GM21825 (cell line): ENCODE measurements around the gene SCAF4.
A peak's percentile ranks its signal among the peaks of the same experiment; 100 is the strongest.
"Not testable (repeated sequence)": the region's sequence is repeated elsewhere in the genome, so short reads cannot be mapped to it uniquely, and the experiment has no call there.

ENCODE experiments used
- ATAC-seq: cut with Tn5 transposase; IDR thresholded peaks from one replicate; pipeline ENCODE4 v1.9.1; 2021; ENCODE audit warnings: mild to moderate bottlenecking, moderate library complexity; ENCODE audit not compliant: unreplicated experiment

Gene SCAF4

DNA sequence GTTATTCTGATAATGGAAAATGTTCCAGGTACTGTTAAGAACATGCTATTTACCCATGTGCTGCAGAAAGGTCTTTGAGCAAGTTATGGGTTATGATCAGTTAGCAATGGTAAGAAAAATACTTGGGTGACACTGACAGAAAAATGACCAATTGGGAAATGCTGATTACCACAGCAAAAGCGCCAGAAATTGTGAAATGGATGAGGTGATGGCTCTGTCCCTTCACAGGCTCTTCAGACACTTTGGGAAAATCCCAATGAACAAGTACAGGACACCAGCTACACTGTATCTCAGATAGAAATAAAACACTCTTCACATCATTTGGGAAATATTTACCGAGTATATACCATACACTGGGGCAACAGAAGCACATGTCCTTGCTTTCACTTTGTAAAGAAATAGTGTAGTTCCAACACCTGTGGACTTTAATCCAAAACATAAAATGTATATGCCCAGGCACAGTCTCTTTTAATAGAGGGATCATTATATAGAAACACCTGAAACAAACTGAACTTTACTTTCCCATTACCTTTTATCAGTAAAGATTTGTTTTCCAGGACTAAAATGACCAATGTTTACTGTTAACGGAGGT lies 58.5 kb downstream of the SCAF4 start:
- no peak for ATAC-seq

DNA sequence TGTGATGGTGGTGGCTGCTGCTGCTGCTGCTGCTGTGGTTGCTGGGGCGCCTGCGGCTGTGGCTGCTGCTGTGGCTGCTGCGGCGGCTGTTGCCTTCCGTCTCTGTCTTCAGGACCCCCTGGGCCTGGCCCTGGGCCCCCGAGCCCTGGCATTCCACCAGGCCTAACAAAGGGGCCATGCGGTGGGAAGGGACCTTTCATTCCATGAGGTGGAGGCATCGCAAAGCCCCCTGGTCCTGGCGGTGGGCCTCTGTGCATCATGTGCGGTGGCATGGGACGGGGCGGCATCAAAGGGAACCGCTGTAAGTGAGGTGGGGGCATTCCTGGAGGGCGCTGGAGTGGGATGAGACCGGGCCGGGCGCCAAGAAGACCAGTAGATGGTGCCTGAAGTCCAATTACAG lies 60.0 kb downstream of the SCAF4 start:
- no peak for ATAC-seq

DNA sequence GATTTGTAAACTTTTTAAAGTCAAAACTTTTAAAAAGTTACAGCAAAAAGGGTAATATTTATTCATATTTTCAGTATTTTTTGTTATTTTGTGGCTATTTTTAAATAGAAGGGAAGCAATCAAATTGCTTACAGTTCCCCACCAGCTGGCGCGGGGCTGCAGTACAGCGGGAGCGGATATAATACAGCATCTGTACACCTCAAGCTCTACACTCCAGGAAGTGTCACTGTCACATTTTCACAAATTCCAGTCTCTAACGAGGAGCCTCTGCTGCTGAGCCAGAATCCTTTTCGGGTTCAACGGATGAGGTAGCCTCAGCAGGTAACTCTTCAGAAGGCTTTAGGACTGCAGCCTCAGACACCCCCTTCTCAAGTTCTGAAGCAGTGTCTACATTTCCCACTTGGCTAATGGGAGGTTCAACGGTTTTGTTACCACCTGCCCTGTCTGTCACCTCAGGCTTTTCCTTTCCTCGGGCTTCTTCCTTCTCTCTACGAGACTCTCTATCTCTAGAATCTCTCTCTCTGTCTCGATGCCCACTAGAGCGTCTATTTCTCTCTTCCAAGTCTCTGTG lies 60.7 kb downstream of the SCAF4 start:
- ATAC-seq = no peak

DNA sequence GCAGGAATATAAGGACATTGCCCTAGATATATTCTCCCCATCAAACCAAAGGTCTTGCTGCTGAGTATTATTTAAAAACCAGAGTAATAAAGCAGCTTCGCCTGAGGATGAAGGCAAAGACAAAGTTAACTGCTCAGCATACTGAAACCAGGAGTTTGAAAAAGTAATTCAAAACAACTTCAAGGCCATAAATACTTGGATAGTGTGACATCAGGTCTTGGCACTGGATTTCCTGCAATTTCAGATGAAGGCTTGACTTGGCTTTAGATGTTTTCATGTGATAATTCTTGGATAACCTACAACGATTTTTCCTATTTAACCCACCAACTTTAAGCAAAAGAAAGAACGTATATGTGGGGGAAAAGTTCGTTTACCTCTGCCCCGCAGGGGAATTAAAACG lies 61.8 kb downstream of the SCAF4 start:
- ATAC-seq = no peak

DNA sequence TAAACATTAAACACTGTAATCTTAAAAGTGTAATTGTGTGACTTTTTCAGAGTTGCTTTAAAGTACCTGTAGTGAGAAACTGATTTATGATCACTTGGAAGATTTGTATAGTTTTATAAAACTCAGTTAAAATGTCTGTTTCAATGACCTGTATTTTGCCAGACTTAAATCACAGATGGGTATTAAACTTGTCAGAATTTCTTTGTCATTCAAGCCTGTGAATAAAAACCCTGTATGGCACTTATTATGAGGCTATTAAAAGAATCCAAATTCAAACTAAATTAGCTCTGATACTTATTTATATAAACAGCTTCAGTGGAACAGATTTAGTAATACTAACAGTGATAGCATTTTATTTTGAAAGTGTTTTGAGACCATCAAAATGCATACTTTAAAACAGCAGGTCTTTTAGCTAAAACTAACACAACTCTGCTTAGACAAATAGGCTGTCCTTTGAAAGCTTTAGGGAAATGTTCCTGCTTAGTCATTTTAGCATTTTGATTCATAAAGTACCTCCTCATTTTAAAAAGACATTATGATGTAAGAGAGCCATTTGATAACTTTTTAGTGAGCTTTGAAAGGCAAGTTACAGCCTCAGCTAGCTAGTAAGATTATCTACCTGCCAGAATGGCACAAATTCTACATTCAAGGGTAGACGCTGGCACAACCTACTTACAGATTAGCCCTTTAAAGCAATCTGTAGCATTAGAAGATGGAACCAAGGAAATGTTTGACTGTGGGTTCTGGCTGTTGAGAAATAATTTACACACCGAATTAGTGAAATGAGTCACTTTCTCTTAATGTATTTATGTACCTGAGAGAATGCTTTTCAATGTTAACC lies 63.0 kb downstream of the SCAF4 start:
- ATAC-seq = no peak

DNA sequence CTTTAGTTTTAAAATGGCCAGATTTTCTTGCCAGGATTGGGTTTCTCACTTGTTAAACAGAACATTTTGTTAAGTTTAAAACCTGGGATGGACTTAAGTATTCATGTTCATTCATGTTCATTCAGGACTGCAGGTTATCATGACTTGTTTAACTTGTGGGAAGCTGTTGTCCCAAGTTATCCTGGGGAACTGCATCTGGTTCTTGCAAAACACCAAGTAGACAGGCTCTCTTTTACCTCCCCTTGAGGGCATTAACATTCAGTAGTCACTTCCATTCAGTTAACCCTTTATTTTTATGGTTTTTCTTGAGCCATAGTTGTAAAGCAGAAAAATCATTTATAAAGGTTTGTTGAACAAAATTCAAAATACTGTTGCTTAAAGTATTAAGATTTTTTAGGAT lies 64.3 kb downstream of the SCAF4 start:
- no peak for ATAC-seq

DNA sequence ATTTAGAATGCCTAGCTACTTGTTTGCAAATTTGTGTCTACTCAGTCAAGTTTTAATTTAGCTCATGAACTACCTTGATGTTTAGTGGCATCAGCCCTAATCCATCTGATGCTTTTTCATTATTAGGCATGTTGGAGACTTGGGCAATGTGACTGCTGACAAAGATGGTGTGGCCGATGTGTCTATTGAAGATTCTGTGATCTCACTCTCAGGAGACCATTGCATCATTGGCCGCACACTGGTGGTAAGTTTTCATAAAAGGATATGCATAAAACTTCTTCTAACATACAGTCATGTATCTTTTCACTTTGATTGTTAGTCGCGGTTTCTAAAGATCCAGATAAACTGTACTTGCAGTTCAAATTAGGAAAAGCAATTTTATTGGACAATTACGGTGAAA lies 64.8 kb downstream of the SCAF4 start:
- ATAC-seq = no peak

DNA sequence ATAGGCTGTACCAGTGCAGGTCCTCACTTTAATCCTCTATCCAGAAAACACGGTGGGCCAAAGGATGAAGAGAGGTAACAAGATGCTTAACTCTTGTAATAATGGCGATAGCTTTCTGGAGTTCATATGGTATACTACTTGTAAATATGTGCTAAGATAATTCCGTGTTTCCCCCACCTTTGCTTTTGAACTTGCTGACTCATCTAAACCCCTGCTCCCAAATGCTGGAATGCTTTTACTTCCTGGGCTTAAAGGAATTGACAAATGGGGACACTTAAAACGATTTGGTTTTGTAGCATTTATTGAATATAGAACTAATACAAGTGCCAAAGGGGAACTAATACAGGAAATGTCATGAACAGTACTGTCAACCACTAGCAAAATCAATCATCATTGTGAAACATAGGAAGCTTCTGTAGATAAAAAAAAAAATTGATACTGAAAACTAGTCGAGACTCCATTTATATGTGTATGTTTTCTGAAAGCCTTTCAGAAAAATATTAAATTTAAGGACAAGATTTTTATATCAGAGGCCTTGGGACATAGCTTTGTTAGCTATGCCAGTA lies 65.4 kb downstream of the SCAF4 start:
- no peak for ATAC-seq

DNA sequence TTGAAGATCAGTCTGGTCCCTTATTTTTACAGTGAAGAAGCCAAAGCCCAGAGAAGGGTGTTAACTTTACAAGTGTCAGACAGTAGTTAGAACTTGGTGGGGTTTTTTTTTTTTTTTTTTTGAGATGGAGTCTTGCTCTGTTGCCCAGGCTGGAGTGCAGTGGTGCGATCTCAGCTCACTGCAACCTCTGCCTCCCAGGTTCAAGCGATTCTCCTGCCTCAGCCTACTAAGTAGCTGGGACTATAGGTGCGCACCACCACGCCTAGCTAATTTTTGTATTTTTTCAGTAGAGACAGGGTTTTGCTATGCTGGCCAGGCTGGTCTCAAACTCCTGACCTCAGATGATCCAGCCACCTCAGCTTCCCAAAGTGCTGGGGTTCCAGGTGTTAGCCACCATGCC lies 66.0 kb downstream of the SCAF4 start:
- not testable (repeated sequence) for ATAC-seq

DNA sequence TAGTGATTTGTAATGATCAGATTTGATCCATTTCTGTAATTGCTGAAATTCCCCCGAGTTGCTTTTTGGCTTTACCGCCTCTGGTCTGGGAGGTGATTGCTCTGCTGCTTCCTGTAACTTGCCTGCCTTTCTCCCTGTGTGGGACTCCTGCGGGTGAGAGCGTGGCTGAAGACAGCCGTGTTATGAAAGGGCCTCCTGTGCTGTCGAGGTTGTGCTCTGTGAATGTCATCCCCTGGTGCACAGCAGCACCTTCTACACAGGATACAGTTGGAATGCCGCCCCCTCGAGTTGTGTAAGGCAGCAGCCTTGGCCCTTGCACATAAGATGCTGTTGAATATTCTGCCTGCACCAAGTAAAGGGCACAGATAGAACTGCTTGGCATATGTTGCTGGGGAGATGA lies 66.5 kb downstream of the SCAF4 start:
- no peak for ATAC-seq

DNA sequence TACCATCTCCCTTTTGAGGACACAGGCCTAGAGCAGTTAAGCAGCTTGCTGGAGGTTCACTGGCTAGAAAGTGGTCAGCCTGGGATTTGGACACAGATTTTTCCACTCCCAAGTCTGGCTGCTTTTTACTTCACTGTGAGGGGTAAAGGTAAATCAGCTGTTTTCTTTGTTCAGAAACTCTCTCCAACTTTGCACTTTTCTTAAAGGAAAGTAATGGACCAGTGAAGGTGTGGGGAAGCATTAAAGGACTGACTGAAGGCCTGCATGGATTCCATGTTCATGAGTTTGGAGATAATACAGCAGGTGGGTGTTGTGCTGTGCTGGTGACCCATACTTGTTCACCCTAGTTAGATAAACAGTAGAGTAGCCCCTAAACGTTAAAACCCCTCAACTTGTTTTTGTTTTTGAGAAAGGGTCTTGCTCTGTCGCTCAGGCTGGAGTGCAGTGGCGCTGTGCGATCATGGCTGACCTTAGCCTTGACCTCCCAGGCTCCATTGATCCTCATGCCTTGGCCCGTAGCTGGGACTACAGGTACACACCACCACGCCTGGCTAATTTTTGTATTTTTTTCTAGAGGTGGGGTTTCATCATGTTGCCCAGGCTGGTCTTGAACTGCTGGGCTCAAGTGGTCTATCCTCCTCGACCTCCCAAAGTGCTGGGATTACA lies 68.2 kb downstream of the SCAF4 start:
- no peak for ATAC-seq

DNA sequence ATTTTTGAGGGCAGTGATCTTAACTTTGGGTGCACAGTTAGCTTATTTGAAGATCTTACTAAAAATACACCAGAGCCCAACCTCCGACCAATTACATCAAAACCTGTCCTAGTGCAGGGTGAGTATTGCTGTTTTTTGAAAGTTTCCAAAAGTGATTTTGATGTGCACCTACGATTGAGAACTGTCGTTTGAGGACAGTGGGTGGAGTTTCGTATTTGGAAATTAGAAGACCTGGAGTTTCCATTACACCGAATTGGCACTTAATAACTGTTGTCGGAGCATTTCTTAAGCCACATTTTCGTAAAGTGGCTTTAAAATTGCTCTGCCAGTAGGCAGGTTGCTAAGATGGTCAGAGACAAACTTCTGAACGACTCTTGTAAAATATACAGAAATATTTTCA lies 71.3 kb downstream of the SCAF4 start:
- no peak for ATAC-seq

DNA sequence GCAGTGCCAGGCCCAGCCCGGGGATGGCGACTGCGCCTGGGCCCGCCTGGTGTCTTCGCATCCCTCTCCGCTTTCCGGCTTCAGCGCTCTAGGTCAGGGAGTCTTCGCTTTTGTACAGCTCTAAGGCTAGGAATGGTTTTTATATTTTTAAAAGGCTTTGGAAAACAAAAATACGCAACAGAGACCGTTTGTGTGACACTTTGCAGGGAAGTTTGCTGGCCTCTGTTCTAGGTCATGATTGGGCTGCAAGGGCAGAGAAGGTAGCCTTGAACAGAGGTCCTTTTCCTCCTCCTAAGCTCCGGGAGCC lies 71.7 kb downstream of the SCAF4 start:
- peak; percentile 31 for ATAC-seq

DNA sequence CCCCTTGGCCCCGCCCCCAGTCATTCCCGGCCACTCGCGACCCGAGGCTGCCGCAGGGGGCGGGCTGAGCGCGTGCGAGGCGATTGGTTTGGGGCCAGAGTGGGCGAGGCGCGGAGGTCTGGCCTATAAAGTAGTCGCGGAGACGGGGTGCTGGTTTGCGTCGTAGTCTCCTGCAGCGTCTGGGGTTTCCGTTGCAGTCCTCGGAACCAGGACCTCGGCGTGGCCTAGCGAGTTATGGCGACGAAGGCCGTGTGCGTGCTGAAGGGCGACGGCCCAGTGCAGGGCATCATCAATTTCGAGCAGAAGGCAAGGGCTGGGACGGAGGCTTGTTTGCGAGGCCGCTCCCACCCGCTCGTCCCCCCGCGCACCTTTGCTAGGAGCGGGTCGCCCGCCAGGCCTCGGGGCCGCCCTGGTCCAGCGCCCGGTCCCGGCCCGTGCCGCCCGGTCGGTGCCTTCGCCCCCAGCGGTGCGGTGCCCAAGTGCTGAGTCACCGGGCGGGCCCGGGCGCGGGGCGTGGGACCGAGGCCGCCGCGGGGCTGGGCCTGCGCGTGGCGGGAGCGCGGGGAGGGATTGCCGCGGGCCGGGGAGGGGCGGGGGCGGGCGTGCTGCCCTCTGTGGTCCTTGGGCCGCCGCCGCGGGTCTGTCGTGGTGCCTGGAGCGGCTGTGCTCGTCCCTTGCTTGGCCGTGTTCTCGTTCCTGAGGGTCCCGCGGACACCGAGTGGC lies 72.2 kb downstream of the SCAF4 start, which contains the start of gene SOD1:
SOD1 (plus strand) TSS at position 158 of the 723 bp plus-strand sequence; CDS start at position 235, 77 bp downstream.
- ATAC-seq = peak; percentile 94

DNA sequence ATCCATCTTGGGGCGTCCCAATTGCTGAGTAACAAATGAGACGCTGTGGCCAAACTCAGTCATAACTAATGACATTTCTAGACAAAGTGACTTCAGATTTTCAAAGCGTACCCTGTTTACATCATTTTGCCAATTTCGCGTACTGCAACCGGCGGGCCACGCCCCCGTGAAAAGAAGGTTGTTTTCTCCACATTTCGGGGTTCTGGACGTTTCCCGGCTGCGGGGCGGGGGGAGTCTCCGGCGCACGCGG lies 72.7 kb downstream of the SCAF4 start:
- no peak for ATAC-seq

DNA sequence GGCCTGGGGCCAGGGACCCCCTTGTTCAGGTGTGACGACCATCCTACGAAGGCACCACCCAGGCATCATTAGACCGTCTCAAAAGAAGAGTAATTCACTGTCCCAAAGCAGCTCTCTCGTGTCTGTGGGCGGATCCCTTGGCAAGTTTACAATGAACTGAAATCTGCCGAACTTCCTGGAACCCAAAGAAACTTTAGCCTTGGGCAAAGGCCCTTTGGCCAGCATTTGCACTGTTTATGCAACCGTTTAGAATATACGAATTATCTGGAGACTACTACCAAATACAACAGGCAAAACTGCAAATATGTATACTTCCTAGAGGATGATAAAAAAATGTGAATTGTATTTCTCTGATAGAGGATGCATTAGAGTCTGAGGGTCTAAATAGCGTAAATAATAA lies 73.9 kb downstream of the SCAF4 start:
- no peak for ATAC-seq

DNA sequence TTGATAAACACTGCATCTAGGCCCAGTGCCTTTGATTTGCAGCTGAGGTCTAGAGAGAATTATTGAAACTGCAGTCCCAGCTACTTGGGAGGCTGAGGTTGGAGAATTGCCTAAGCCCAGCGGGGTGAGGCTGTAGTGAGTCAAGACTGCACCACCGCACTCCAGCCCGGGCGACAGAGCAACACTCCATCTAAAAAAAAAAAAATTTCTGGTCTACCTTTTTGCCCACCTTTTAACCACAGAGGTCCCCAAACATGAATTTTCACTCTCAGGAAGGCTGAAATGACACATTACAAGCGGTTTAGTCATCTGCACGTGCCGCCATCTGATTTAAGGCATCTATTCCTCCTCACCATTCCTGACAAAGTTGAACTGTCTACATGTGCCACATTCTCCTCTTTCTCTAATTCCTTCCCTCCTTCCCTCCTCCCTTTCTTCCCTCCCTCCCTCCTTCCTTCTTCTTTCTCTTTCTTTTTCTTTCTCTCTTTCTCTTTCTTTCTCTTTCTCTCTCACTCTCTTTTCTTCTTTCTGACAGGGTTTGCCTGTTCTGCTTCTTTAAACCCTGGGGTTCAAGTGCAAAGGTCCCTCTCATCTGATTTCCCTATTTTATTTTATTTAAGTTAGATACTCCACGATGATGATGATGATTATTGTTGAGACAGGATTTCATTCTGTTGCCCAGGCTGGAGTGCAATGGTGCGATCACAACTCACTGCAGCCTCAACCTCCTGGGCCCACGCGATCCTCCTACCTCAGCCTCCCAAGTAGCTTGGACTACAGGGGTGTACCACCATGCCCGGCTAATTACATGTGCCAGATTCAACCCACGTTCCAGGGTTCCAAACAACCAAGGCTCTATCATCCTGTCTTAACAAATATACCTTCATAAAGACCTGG lies 75.5 kb downstream of the SCAF4 start:
- ATAC-seq = no peak

DNA sequence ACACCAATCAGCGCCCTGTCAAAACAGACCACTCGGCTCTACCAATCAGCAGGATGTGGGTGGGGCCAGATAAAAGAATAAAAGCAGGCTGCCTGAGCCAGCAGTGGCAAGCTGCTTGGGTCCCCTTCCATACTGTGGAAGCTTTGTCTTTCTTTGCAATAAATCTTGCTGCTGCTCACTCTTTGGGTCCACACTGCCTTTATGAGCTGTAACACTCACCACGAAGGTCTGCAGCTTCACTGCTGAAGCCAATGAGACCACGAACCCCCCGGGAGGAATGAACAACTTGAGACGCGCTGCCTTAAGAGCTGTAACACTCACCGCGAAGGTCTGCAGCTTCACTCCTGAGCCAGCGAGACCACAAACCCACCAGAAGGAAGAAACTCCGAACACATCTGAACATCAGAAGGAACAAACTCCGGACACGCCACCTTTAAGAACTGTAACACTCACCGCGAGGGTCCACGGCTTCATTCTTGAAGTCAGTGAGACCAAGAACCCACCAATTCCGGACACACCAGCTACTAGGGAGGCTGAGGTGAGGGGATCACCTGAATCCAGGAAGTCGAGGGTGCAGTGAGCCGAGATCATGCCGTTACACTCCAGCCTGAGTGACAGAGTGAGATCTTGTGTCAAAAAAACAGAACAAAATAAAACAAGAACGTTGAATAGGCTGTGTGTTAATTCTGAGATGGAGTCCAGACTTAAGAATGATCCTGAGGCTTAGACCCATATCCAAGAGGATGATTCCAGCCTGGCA lies 76.9 kb downstream of the SCAF4 start:
- not testable (repeated sequence) for ATAC-seq

DNA sequence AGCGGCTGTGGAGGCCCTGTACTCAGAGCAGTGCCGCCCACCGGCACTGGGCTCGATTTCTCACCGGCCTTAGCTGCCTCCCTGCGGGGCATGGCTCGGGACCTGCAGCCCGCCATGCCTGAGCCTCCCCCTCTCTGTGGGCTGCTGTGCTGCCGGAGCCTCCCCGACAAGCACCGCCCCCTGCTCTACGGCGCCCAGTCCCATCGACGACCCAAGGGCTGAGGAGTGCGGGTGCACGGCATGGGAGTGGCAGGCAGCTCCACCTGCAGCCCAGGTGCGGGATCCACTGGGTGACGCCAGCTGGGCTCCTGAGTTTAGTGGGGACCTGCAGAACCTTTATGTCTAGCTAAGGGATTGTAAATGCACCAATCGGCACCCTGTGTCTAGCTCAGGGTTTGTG lies 77.6 kb downstream of the SCAF4 start:
- ATAC-seq = no peak
